Cardiac septum (tissue), 1 donor: ENCODE data around the gene FAM236B. TPM values are rescaled to one million over a fixed set of nuclear protein-coding genes. Genes with fewer than 3 reads are reported as not detected.
A peak's percentile ranks its signal among the peaks of the same experiment; 100 is the strongest.
"Not testable (repeated sequence)": the region's sequence is repeated elsewhere in the genome, so short reads cannot be mapped to it uniquely, and the experiment has no call there.

Experiments
- DNase-seq: peaks from one replicate; pipeline ENCODE4 v3.0.0-alpha.2; 2020; ENCODE audit warnings: low spot score
- intact Hi-C: fragments of 100-400 bp; cut with DNase I; formaldehyde crosslinking; loops from one replicate; pipeline ENCODE4 v1.14.0; 2022
- long read RNA-seq: library from polyadenylated mRNA; unstranded; transcript quantifications from one replicate; pipeline ENCODE4 v2.0.0, GENCODE V29; 2021
- total RNA-seq: library from RNA; stranded (reverse); fragmentation: NEBNext Ultra II Directional; extraction: Animal tissue kit (Norgen Biotek cat#: 25700); gene quantifications from one replicate; pipeline ENCODE4 v1.2.1, GENCODE V29; 2021
- donor health status: DM: no; HTN: no; CAD: no.

The FAM236B gene
- not detected for total RNA-seq
- long read RNA-seq: 0 reads

GRCh38 chrX:72782560-72782959, at the start of gene FAM236B:
TSS of gene FAM236B (minus strand) at chrX:72782660. CDS start at chrX:72782560, 100 bp downstream.
- DNase-seq, intact Hi-C loops: not testable (repeated sequence)

- DNase-seq, intact Hi-C loops: not testable (repeated sequence)
Measured at GRCh38 chrX:72830701-72831100, 48.2 kb upstream of the FAM236B start.

GRCh38 chrX:72808110-72808509, 25.6 kb upstream of the FAM236B start, which contains the start of gene FAM236D:
TSS of gene FAM236D (minus strand) at chrX:72808210. CDS start at chrX:72808110, 100 bp downstream.
- DNase-seq, intact Hi-C loops: not testable (repeated sequence)

- intact Hi-C loops: not testable (repeated sequence)
- DNase-seq: peak; percentile 47
Measured at GRCh38 chrX:72790390-72790789, 7.9 kb upstream of the FAM236B start.

- intact Hi-C loops, DNase-seq: not testable (repeated sequence)
Measured at GRCh38 chrX:72788142-72788541, 5.7 kb upstream of the FAM236B start.

- intact Hi-C loops, DNase-seq: not testable (repeated sequence)
Measured at GRCh38 chrX:72783964-72784363, 1.5 kb upstream of the FAM236B start.

GRCh38 chrX:72783365-72783936, 991 bp upstream of the FAM236B start:
- intact Hi-C loops, DNase-seq: not testable (repeated sequence)

- intact Hi-C loops, DNase-seq: not testable (repeated sequence)
Measured at GRCh38 chrX:72778146-72778545, 4.3 kb downstream of the FAM236B start.

- intact Hi-C loops: not testable (repeated sequence)
Measured at GRCh38 chrX:72777467-72777790, 5.0 kb downstream of the FAM236B start.

GRCh38 chrX:72776653-72777466, 5.6 kb downstream of the FAM236B start, which contains the start of gene DMRTC1B:
TSS of gene DMRTC1B (plus strand) at chrX:72776890. CDS start at chrX:72845136, 68,246 bp downstream.
- intact Hi-C loops, DNase-seq: not testable (repeated sequence)

More at GRCh38 chrX:72777467-72777790, 5.0 kb downstream of the FAM236B start:
- DNase-seq: not testable (repeated sequence)

- intact Hi-C loops, DNase-seq: not testable (repeated sequence)
Measured at GRCh38 chrX:72760454-72760853, 22.0 kb downstream of the FAM236B start.

GRCh38 chrX:72748545-72748944, 33.9 kb downstream of the FAM236B start:
- DNase-seq, intact Hi-C loops: not testable (repeated sequence)

- DNase-seq, intact Hi-C loops: not testable (repeated sequence)
Measured at GRCh38 chrX:72745546-72745945, 36.9 kb downstream of the FAM236B start.

- intact Hi-C loops: no loop called here
Measured at GRCh38 chrX:72735561-72735960, 46.9 kb downstream of the FAM236B start.

GRCh38 chrX:72733636-72734035, 48.8 kb downstream of the FAM236B start:
- DNase-seq, intact Hi-C loops: not testable (repeated sequence)

More at GRCh38 chrX:72735561-72735960, 46.9 kb downstream of the FAM236B start:
- no peak for DNase-seq

Other genes with a start within 250 kb of the FAM236B start
- gene HDAC8, start 209.8 kb downstream of the FAM236B start, total RNA-seq: 23.4 TPM
- gene PHKA1, start 68.4 kb downstream of the FAM236B start, total RNA-seq: 5.8 TPM
- not detected for gene DMRTC1B, start 5.8 kb downstream of the FAM236B start, total RNA-seq
- not detected for gene FAM236D, start 25.6 kb upstream of the FAM236B start, total RNA-seq
- not detected for gene FAM236C, start 130.0 kb upstream of the FAM236B start, total RNA-seq
- gene FAM236A, start 155.5 kb upstream of the FAM236B start, total RNA-seq: not detected
- gene DMRTC1, start 161.2 kb upstream of the FAM236B start, total RNA-seq: not detected
- gene PABPC1L2B, start 220.3 kb upstream of the FAM236B start, total RNA-seq: not detected